ENCODE data around the gene MMP10.
"Not testable (repeated sequence)": the region's sequence is repeated elsewhere in the genome, so short reads cannot be mapped to it uniquely, and the experiment has no call there.

The MMP10 gene

GRCh38 chr11:102783016-102783415 is 2.6 kb upstream of the MMP10 start:
- DNase-seq: no peak

GRCh38 chr11:102781676-102782075 is 1.2 kb upstream of the MMP10 start:
- no peak for DNase-seq

GRCh38 chr11:102776454-102776853 is 4.0 kb downstream of the MMP10 start:
- DNase-seq: no peak

- no peak for DNase-seq
Measured at GRCh38 chr11:102773386-102773785, 7.0 kb downstream of the MMP10 start.

GRCh38 chr11:102771351-102771750 is 9.1 kb downstream of the MMP10 start:
- DNase-seq: no peak

GRCh38 chr11:102770191-102770590 is 10.2 kb downstream of the MMP10 start:
- DNase-seq: no peak

- no peak for DNase-seq
Measured at GRCh38 chr11:102767800-102768199, 12.6 kb downstream of the MMP10 start.

GRCh38 chr11:102763440-102763839 is 17.0 kb downstream of the MMP10 start:
- no peak for DNase-seq

- DNase-seq: no peak
Measured at GRCh38 chr11:102762361-102762767, 18.1 kb downstream of the MMP10 start.

GRCh38 chr11:102761646-102762238 is 18.7 kb downstream of the MMP10 start:
- no peak for DNase-seq

- DNase-seq: peak; percentile 63
Measured at GRCh38 chr11:102760344-102761035, 19.9 kb downstream of the MMP10 start.

- peak; percentile 29 for DNase-seq
Measured at GRCh38 chr11:102757823-102758549, 22.4 kb downstream of the MMP10 start.

GRCh38 chr11:102753267-102753666 is 27.2 kb downstream of the MMP10 start:
- DNase-seq: no peak

- no peak for DNase-seq
Measured at GRCh38 chr11:102751673-102752072, 28.8 kb downstream of the MMP10 start.

GRCh38 chr11:102749101-102749722 is 31.2 kb downstream of the MMP10 start:
- no peak for DNase-seq

- DNase-seq: not testable (repeated sequence)
Measured at GRCh38 chr11:102746746-102747578, 33.5 kb downstream of the MMP10 start.

- DNase-seq: no peak
Measured at GRCh38 chr11:102734650-102735049, 45.8 kb downstream of the MMP10 start.

- DNase-seq: peak; percentile 81
Measured at GRCh38 chr11:102733232-102733875, 47.1 kb downstream of the MMP10 start.

- DNase-seq: not testable (repeated sequence)
Measured at GRCh38 chr11:102730944-102731343, 49.5 kb downstream of the MMP10 start.

- no peak for DNase-seq
Measured at GRCh38 chr11:102729849-102730815, 50.3 kb downstream of the MMP10 start.

- DNase-seq: no peak
Measured at GRCh38 chr11:102727890-102728289, 52.5 kb downstream of the MMP10 start.

Measured in hematopoietic multipotent progenitor cell treated with erythropoietin and hydrocortisone succinate and interleukin-3 and kit ligand, for 6 days (in vitro differentiated cells).